CD14-positive monocyte (primary cell): Measurements from ENCODE around the gene EBNA1BP2. TPM values are rescaled to one million over a fixed set of nuclear protein-coding genes. Genes with fewer than 3 reads are reported as not detected.

ENCODE experiments used
- DNase-seq, 3 donors: peaks; one replicate each; pipeline ENCODE4 v3.0.0-alpha.2; 2011 to 2022
- H2AFZ ChIP-seq: 2 replicates; pipeline ENCODE4 v1.6.0; 2012; ENCODE audit warnings: mild to moderate bottlenecking, low read depth, low read length, inconsistent platforms; ENCODE audit not compliant: insufficient read depth, poor library complexity, severe bottlenecking
- H3K27ac ChIP-seq, 2 donors: 1 replicate in 1 of 2; 2 replicates in 1 of 2; pipeline ENCODE4 v1.5.1; 2012 to 2013; ENCODE audit warnings: low read length in 2 of 2, control low read depth in 1 of 2, inconsistent platforms in 1 of 2, low read depth in 1 of 2, mild to moderate bottlenecking in 1 of 2
- H3K27me3 ChIP-seq, 2 donors: one replicate each; pipeline versions ENCODE4 v1.6.0 to v1.6.1; 2011 to 2013; ENCODE audit warnings: low read length in 2 of 2; ENCODE audit not compliant: control insufficient read depth in 2 of 2, insufficient read depth in 2 of 2
- H3K36me3 ChIP-seq, 2 donors: replicated peaks in 1 of 2; 1 replicate in 1 of 2; 2 replicates in 1 of 2; pipeline versions ENCODE4 v1.5.1 to v1.6.1; 2012 to 2013; ENCODE audit warnings: low read length in 2 of 2, control low read depth in 1 of 2, inconsistent platforms in 1 of 2, mild to moderate bottlenecking in 1 of 2; ENCODE audit not compliant: insufficient read depth in 2 of 2, control insufficient read depth in 1 of 2
- H3K4me1 ChIP-seq, 2 donors: 1 replicate in 1 of 2; 2 replicates in 1 of 2; pipeline versions ENCODE4 v1.5.1 to v1.6.1; 2012 to 2013; ENCODE audit warnings: low read length in 2 of 2, control low read depth in 1 of 2, inconsistent platforms in 1 of 2, mild to moderate bottlenecking in 1 of 2, moderate library complexity in 1 of 2; ENCODE audit not compliant: insufficient read depth in 2 of 2, control insufficient read depth in 1 of 2
- H3K4me2 ChIP-seq: replicated peaks from 2 replicates; pipeline ENCODE3; 2012; ENCODE audit warnings: low read length, moderate library complexity, mild to moderate bottlenecking; ENCODE audit not compliant: poor library complexity, severe bottlenecking; ENCODE audit errors: extremely low read depth
- H3K4me3 ChIP-seq, 3 experiments: fragments of 200-600 bp in 1 of 3; sonication (generic) in 1 of 3; replicated peaks in 1 of 3; 1 replicate in 2 of 3; 2 replicates in 1 of 3; pipeline ENCODE4 v1.5.1; 2011 to 2013; ENCODE audit warnings: low read length in 3 of 3, mild to moderate bottlenecking in 3 of 3, control low read depth in 2 of 3, low read depth in 2 of 3, inconsistent platforms in 1 of 3, moderate library complexity in 1 of 3
- H3K79me2 ChIP-seq: 2 replicates; pipeline ENCODE4 v1.6.0; 2012; ENCODE audit warnings: mild to moderate bottlenecking, control low read depth, inconsistent platforms, low read length, moderate library complexity; ENCODE audit not compliant: insufficient read depth
- H3K9ac ChIP-seq: 2 replicates; pipeline ENCODE4 v1.6.0; 2017; ENCODE audit warnings: low read length, mild to moderate bottlenecking; ENCODE audit not compliant: insufficient read depth, poor library complexity, severe bottlenecking
- H3K9me3 ChIP-seq, 2 donors: replicated peaks in 1 of 2; 1 replicate in 1 of 2; 2 replicates in 1 of 2; pipeline versions ENCODE4 v1.5.1 to v1.6.1; 2012 to 2013; ENCODE audit warnings: low read length in 2 of 2, control low read depth in 1 of 2; ENCODE audit not compliant: control insufficient read depth in 1 of 2, insufficient read depth in 1 of 2
- H4K20me1 ChIP-seq: 2 replicates; pipeline ENCODE4 v1.6.0; 2012; ENCODE audit warnings: mild to moderate bottlenecking, low read length, control low read depth, moderate library complexity; ENCODE audit not compliant: insufficient read depth
- H3K27ac Mint-ChIP-seq, 7 donors: one replicate each; pipeline ENCODE4 v1.8.0; 2020; ENCODE audit warnings: mild to moderate bottlenecking in 7 of 7, mixed read lengths in 7 of 7, moderate library complexity in 6 of 7, inconsistent platforms in 2 of 7
- H3K27me3 Mint-ChIP-seq, 3 donors: one replicate each; pipeline ENCODE4 v1.8.0; 2021 to 2022; ENCODE audit warnings: low read depth in 3 of 3, mild to moderate bottlenecking in 3 of 3, mixed read lengths in 3 of 3, moderate library complexity in 3 of 3, inconsistent platforms in 1 of 3
- H3K36me3 Mint-ChIP-seq, 2 donors: one replicate each; pipeline ENCODE4 v1.8.0; 2020; ENCODE audit warnings: mixed read lengths in 2 of 2, inconsistent platforms in 1 of 2, mild to moderate bottlenecking in 1 of 2
- H3K4me1 Mint-ChIP-seq: one replicate; pipeline ENCODE4 v1.8.0; 2020; ENCODE audit warnings: mild to moderate bottlenecking, mixed read lengths
- H3K4me3 Mint-ChIP-seq, 2 donors: one replicate each; pipeline ENCODE4 v1.8.0; 2020; ENCODE audit warnings: mild to moderate bottlenecking in 2 of 2, mixed read lengths in 2 of 2, moderate library complexity in 1 of 2
- H3K9me3 Mint-ChIP-seq, 7 donors: one replicate each; pipeline ENCODE4 v1.8.0; 2020 to 2022; ENCODE audit warnings: mixed read lengths in 7 of 7, mild to moderate bottlenecking in 6 of 7, moderate library complexity in 6 of 7, inconsistent platforms in 2 of 7
- CTCF ChIP-seq: fragments of 200-600 bp; IDR thresholded peaks from one replicate; pipeline ENCODE4 v1.8.0; 2022; ENCODE audit warnings: antibody characterized with exemption, mild to moderate bottlenecking
- WGBS: methylation state at CpG from one replicate; pipeline ENCODE4 v1.1.5; 2013; ENCODE audit warnings: missing lambda C conversion rate; ENCODE audit not compliant: insufficient coverage; 5-methylcytosine and 5-hydroxymethylcytosine counted together
- intact Hi-C, 2 donors: fragments of 100-400 bp; cut with micrococcal nuclease; formaldehyde crosslinking; loops; one replicate each; pipeline versions ENCODE4 v1.15.0 to v1.15.1; 2023
- polyA plus RNA-seq, 3 donors: library from polyadenylated mRNA; depleted of rRNA in 1 of 3; unstranded in 2 of 3; stranded (reverse) in 1 of 3; fragments of 300-500 nt in 2 of 3; fragments of >200 nt in 1 of 3; fragmentation: Illumina TruSeq in 2 of 3; gene quantifications; 1 replicate in 2 of 3; 2 replicates in 1 of 3; pipeline ENCODE4 v1.2.3, GENCODE V29; 2012 to 2021

Gene EBNA1BP2
- polyA plus RNA-seq, 3 donors: 10.2 to 37.2 (median 30.9) TPM

GRCh38 chr1:43205671-43206070 is 33.6 kb upstream of the EBNA1BP2 start:
- Histone ChIP-seq H2AFZ (no peak overlapping the region), H3K9ac (no peak overlapping the region), H3K4me1 (peaks cover 9 to 11% of the 10 kb centered on the region in 2 donors), H3K27me3 (no peaks in the 10 kb centered on the region), H3K4me2 (no peak overlapping the region), H4K20me1 (no peaks in the 10 kb centered on the region), H3K79me2 (no peaks in the 10 kb centered on the region), H3K27ac (no peak overlapping the region), H3K36me3 (no peaks in the 10 kb centered on the region), H3K4me3 (no peak overlapping the region), H3K9me3 (no peaks in the 10 kb centered on the region)
- Mint-ChIP-seq H3K36me3 (no peaks in the 10 kb centered on the region), H3K27ac (no peak overlapping the region), H3K4me1 (peaks cover 13% of the 10 kb centered on the region), H3K4me3 (no peak overlapping the region), H3K9me3 (peaks cover 0 to 14% (median 2%) of the 10 kb centered on the region in 7 donors), H3K27me3 (peaks cover 0 to 3% (median 0%) of the 10 kb centered on the region in 3 donors)
- TF ChIP-seq CTCF: no peak
- 100% methylated on average over 4 of the region's 4 CpGs for WGBS
- DNase-seq: no peak
- intact Hi-C loops: no loop called here

GRCh38 chr1:43204394-43204793 is 32.3 kb upstream of the EBNA1BP2 start:
- no peak overlapping the region for H2AFZ ChIP-seq
- intact Hi-C loops: no loop called here
- Mint-ChIP-seq H3K9me3 (peaks cover 0 to 14% (median 2%) of the 10 kb centered on the region in 7 donors), H3K4me1 (peaks cover 13% of the 10 kb centered on the region), H3K27me3 (peaks cover 0 to 2% (median 0%) of the 10 kb centered on the region in 3 donors), H3K4me3 (no peak overlapping the region), H3K36me3 (no peaks in the 10 kb centered on the region), H3K27ac (no peak overlapping the region)
- H3K4me2 ChIP-seq: no peak overlapping the region
- H3K4me1 ChIP-seq: peaks cover 9 to 11% of the 10 kb centered on the region in 2 donors
- no peaks in the 10 kb centered on the region for H3K36me3 ChIP-seq
- TF ChIP-seq CTCF: no peak
- no peak overlapping the region for H3K9ac ChIP-seq
- H3K27ac ChIP-seq: no peak overlapping the region
- no CpG with 5 or more reads among the region's 1 CpG for WGBS
- no peak overlapping the region for H3K4me3 ChIP-seq
- H4K20me1 ChIP-seq: no peaks in the 10 kb centered on the region
- no peaks in the 10 kb centered on the region for H3K9me3 ChIP-seq
- H3K27me3 ChIP-seq: no peaks in the 10 kb centered on the region
- DNase-seq: no peak
- H3K79me2 ChIP-seq: no peaks in the 10 kb centered on the region
